ENCODE measurements around the gene ARL13B.
A peak's percentile ranks its signal among the peaks of the same experiment; 100 is the strongest.
"Not testable (repeated sequence)": the region's sequence is repeated elsewhere in the genome, so short reads cannot be mapped to it uniquely, and the experiment has no call there.

ARL13B gene

GRCh38 chr3:94001827-94002495 is 22.0 kb downstream of the ARL13B start:
- DNase-seq = no peak

GRCh38 chr3:94004301-94004910 is 24.5 kb downstream of the ARL13B start:
- DNase-seq = peak; percentile 19

- DNase-seq = no peak
Measured at GRCh38 chr3:94008253-94008652, 28.3 kb downstream of the ARL13B start.

GRCh38 chr3:94009608-94010007 is 29.7 kb downstream of the ARL13B start:
- no peak for DNase-seq

GRCh38 chr3:94011233-94011711 is 31.3 kb downstream of the ARL13B start:
- no peak for DNase-seq

- no peak for DNase-seq
Measured at GRCh38 chr3:94012185-94012584, 32.2 kb downstream of the ARL13B start.

GRCh38 chr3:94015025-94015424 is 35.1 kb downstream of the ARL13B start:
- no peak for DNase-seq

GRCh38 chr3:94019659-94020058 is 39.7 kb downstream of the ARL13B start:
- no peak for DNase-seq

GRCh38 chr3:94020293-94020692 is 40.3 kb downstream of the ARL13B start:
- DNase-seq = no peak

- DNase-seq = no peak
Measured at GRCh38 chr3:94024385-94024784, 44.4 kb downstream of the ARL13B start.

GRCh38 chr3:94026623-94027022 is 46.7 kb downstream of the ARL13B start:
- no peak for DNase-seq

- DNase-seq = no peak
Measured at GRCh38 chr3:94028093-94028837, 48.3 kb downstream of the ARL13B start, which contains the start of gene STX19. STX19 (minus strand) TSS chr3:94028597; CDS start chr3:94015269, 13,328 bp downstream.

GRCh38 chr3:94036909-94037507 is 57.1 kb downstream of the ARL13B start:
- no peak for DNase-seq

- no peak for DNase-seq
Measured at GRCh38 chr3:94043285-94043684, 63.3 kb downstream of the ARL13B start.

GRCh38 chr3:94044100-94044936 is 64.4 kb downstream of the ARL13B start:
- DNase-seq = not testable (repeated sequence)

GRCh38 chr3:94046533-94046932 is 66.6 kb downstream of the ARL13B start:
- DNase-seq = no peak

GRCh38 chr3:94049267-94049666 is 69.3 kb downstream of the ARL13B start:
- DNase-seq = no peak

GRCh38 chr3:94050546-94050945 is 70.6 kb downstream of the ARL13B start:
- DNase-seq = no peak

GRCh38 chr3:94061297-94061696 is 81.3 kb downstream of the ARL13B start:
- no peak for DNase-seq

GRCh38 chr3:94062513-94063404 is 82.8 kb downstream of the ARL13B start, which contains the start of the genes DHFR2 and NSUN3:
DHFR2 (minus strand) TSS chr3:94062916; CDS start chr3:94061511, 1,405 bp downstream.
NSUN3 (plus strand) TSS chr3:94063061; CDS start chr3:94063127, 66 bp downstream.
- DNase-seq = peak; percentile 97

- DNase-seq = no peak
Measured at GRCh38 chr3:94063496-94064119, 83.7 kb downstream of the ARL13B start.
